Endothelial cell of umbilical vein (primary cell): ENCODE measurements around the gene EXOC6B. TPM values are rescaled to one million over a fixed set of nuclear protein-coding genes. Genes with fewer than 3 reads are reported as not detected.

ENCODE experiments used
- BruUV-seq: library from RNA; stranded (reverse); fragments of 400-500 nt; replicated peaks from 2 replicates; lab custom pipeline; 2021; lab: Mats Ljungman, UMichigan
- CTCF ChIA-PET: fragments of 300-600, 350-600 bp; sonication (Branson Sonifier 250); formaldehyde crosslinking; loops from one replicate; lab custom pipeline; 2021; ENCODE audit warnings: antibody characterized with exemption, inconsistent platforms; lab: Charles Lee
- POLR2A ChIA-PET: fragments of 300-600, 350-600 bp; sonication (Branson Sonifier 250); formaldehyde crosslinking; loops from one replicate; lab custom pipeline; 2021; ENCODE audit warnings: antibody characterized with exemption, inconsistent platforms; lab: Charles Lee
- DNase-seq: peaks from one replicate; pipeline ENCODE4 v3.0.0-alpha.2; 2011; ENCODE audit warnings: low read depth, low spot score
- FAIRE-seq: peaks from 2 replicates; lab custom pipeline; 2011; peaks lifted over from hg19 to GRCh38; lab: Jason Lieb, UNC
- H2AFZ ChIP-seq: 2 replicates; pipeline ENCODE4 v1.6.0; 2012; ENCODE audit warnings: low read depth, low read length, control low read depth, inconsistent platforms
- H3K27ac ChIP-seq: 2 replicates; pipeline ENCODE4 v1.5.1; 2011; ENCODE audit warnings: low read depth, mild to moderate bottlenecking, control low read depth, low read length, moderate library complexity; ENCODE audit not compliant: insufficient read depth
- H3K27me3 ChIP-seq, 2 experiments: 2 replicates each; pipeline versions ENCODE4 v1.6.0 to v1.6.1; 2011; ENCODE audit warnings: low read length in 2 of 2, mixed read lengths in 1 of 2; ENCODE audit not compliant: control insufficient read depth in 2 of 2, insufficient read depth in 2 of 2
- H3K36me3 ChIP-seq, 2 experiments: 2 replicates in 1 of 2; 3 replicates in 1 of 2; pipeline ENCODE4 v1.5.1; 2011; ENCODE audit warnings: low read length in 2 of 2, mild to moderate bottlenecking in 1 of 2, moderate library complexity in 1 of 2; ENCODE audit not compliant: control insufficient read depth in 2 of 2, insufficient read depth in 2 of 2; ENCODE audit errors: extremely low read depth in 1 of 2
- H3K4me1 ChIP-seq: 3 replicates; pipeline ENCODE4 v1.5.1; 2011; ENCODE audit warnings: mild to moderate bottlenecking, low read length; ENCODE audit not compliant: control insufficient read depth, insufficient read depth; ENCODE audit errors: extremely low read depth
- H3K4me2 ChIP-seq: 2 replicates; pipeline ENCODE4 v1.6.1; 2011; ENCODE audit warnings: low read length, control low read depth, mixed read lengths; ENCODE audit not compliant: insufficient read depth
- H3K4me3 ChIP-seq, 3 experiments: fragments of 200-600 bp in 1 of 3; sonication (generic), shearing (Covaris generic) in 1 of 3; replicated peaks in 1 of 3; 2 replicates each; pipeline ENCODE4 v1.5.1; 2011 to 2016; ENCODE audit warnings: control low read depth in 3 of 3, low read length in 3 of 3, mild to moderate bottlenecking in 2 of 3, inconsistent platforms in 1 of 3, low read depth in 1 of 3, moderate library complexity in 1 of 3; ENCODE audit not compliant: insufficient read depth in 1 of 3
- H3K79me2 ChIP-seq: 2 replicates; pipeline ENCODE4 v1.6.0; 2012; ENCODE audit warnings: low read length, inconsistent platforms; ENCODE audit not compliant: control insufficient read depth, insufficient read depth
- H3K9ac ChIP-seq: replicated peaks from 2 replicates; pipeline ENCODE3; 2011; ENCODE audit warnings: low read length, control low read depth; ENCODE audit not compliant: insufficient read depth; ENCODE audit errors: extremely low read depth
- H3K9me1 ChIP-seq: replicated peaks from 3 replicates; pipeline ENCODE4 v1.6.0; 2011; ENCODE audit warnings: mild to moderate bottlenecking, low read length; ENCODE audit not compliant: control insufficient read depth, insufficient read depth; ENCODE audit errors: extremely low read depth
- H3K9me3 ChIP-seq: replicated peaks from 2 replicates; pipeline ENCODE4 v1.5.1; 2012; ENCODE audit warnings: low read length, inconsistent platforms; ENCODE audit not compliant: control insufficient read depth, insufficient read depth
- H4K20me1 ChIP-seq: replicated peaks from 2 replicates; pipeline ENCODE3; 2011; ENCODE audit warnings: mild to moderate bottlenecking, low read length; ENCODE audit not compliant: control insufficient read depth, insufficient read depth; ENCODE audit errors: extremely low read depth
- EZH2 ChIP-seq: IDR thresholded peaks from 2 replicates; pipeline ENCODE4 v1.6.1; 2012; ENCODE audit warnings: borderline replicate concordance, low read depth, mild to moderate bottlenecking, moderate library complexity, low read length, inconsistent platforms; ENCODE audit not compliant: severe bottlenecking
- FOS ChIP-seq: IDR thresholded peaks from 2 replicates; pipeline ENCODE4 v1.6.1; 2011; ENCODE audit warnings: mild to moderate bottlenecking, low read length, moderate library complexity, borderline replicate concordance; ENCODE audit not compliant: insufficient read depth
- GATA2 ChIP-seq: IDR thresholded peaks from 2 replicates; pipeline ENCODE4 v1.7.0; 2011; ENCODE audit warnings: low read depth, mild to moderate bottlenecking, moderate library complexity, mixed read lengths, low read length; ENCODE audit not compliant: insufficient read length, insufficient read depth
- POLR2A ChIP-seq: IDR thresholded peaks from 2 replicates; pipeline ENCODE4 v1.6.1; 2012; ENCODE audit warnings: low read depth, mild to moderate bottlenecking, control low read depth, low read length
- POLR2AphosphoS5 ChIP-seq: IDR thresholded peaks from 2 replicates; pipeline ENCODE4 v1.6.1; 2012; ENCODE audit warnings: low read depth, mild to moderate bottlenecking, control low read depth, low read length, moderate library complexity; ENCODE audit not compliant: insufficient read depth
- dilution Hi-C: fragments of 300-500 bp; cut with MboI; formaldehyde crosslinking; loops from one replicate; pipeline ENCODE4 v1.15.0; 2019; ENCODE audit warnings: low sequenced_read_pairs; ENCODE audit not compliant: extremely low pct_ligation_motif_present
- intact Hi-C: fragments of 100-400 bp; cut with micrococcal nuclease; formaldehyde crosslinking; loops from one replicate; pipeline ENCODE4 v1.10.0; 2022
- polyA plus RNA-seq, 4 experiments: library from polyadenylated mRNA; depleted of rRNA in 3 of 4; stranded (reverse) in 3 of 4; unstranded in 1 of 4; fragments of >200 nt; gene quantifications; 2 replicates each; pipeline versions ENCODE4 v1.2.1 to v1.2.3, GENCODE V29; 2011 to 2012; ENCODE audit warnings: missing spikeins in 1 of 4
- total RNA-seq: library from RNA; stranded (reverse); gene quantifications from 2 replicates; pipeline ENCODE4 v1.2.3, GENCODE V29; 2021

The EXOC6B gene
- total and polyA plus RNA-seq, 2 donors (not counting 3 experiments of a cell fraction or from before 2014, with no cell fraction given): 10.8 to 34.8 TPM

- Histone ChIP-seq H3K27ac (no peak overlapping the region), H3K9me3 (no peaks in the 10 kb centered on the region), H3K4me1 (peaks cover 2% of the 10 kb centered on the region), H2AFZ (no peak overlapping the region), H3K36me3 (no peaks in the 10 kb centered on the region), H3K4me2 (no peak overlapping the region), H3K9me1 (no peaks in the 10 kb centered on the region), H3K9ac (no peak overlapping the region), H3K4me3 (no peak overlapping the region), H3K79me2 (no peaks in the 10 kb centered on the region), H3K27me3 (no peaks in the 10 kb centered on the region), H4K20me1 (no peaks in the 10 kb centered on the region)
- intact Hi-C loops: no loop called here
- dilution Hi-C loops: no loop called here
- POLR2A ChIA-PET: no interaction called here
- BruUV-seq: no TSS peak
- FAIRE-seq: no peak
- CTCF ChIA-PET: no interaction called here
- DNase-seq: no peak
- TF ChIP-seq GATA2: no peak
- TF ChIP-seq FOS: no peak
- TF ChIP-seq POLR2A: no peak
- TF ChIP-seq EZH2: no peak
Measured at GRCh38 chr2:72762276-72762675, 63.6 kb downstream of the EXOC6B start.

- H3K27ac ChIP-seq: no peak overlapping the region
- no peak overlapping the region for H2AFZ ChIP-seq
- FAIRE-seq: no peak
- dilution Hi-C loops: no loop called here
- H3K36me3 ChIP-seq: no peaks in the 10 kb centered on the region
- H3K27me3 ChIP-seq: no peaks in the 10 kb centered on the region
- ChIA-PET POLR2A (no interaction called here), CTCF (interaction anchor here (1.2 kb wide), 1 partner anchor 103 kb away, joined by 3 read pairs; no protein-coding TSS in a partner anchor)
- no peak for DNase-seq
- no peak overlapping the region for H3K9ac ChIP-seq
- H3K4me3 ChIP-seq: no peak overlapping the region
- no peaks in the 10 kb centered on the region for H3K79me2 ChIP-seq
- H3K9me1 ChIP-seq: no peaks in the 10 kb centered on the region
- no peaks in the 10 kb centered on the region for H4K20me1 ChIP-seq
- H3K4me2 ChIP-seq: no peak overlapping the region
- TF ChIP-seq POLR2AphosphoS5: no peak
- BruUV-seq: no TSS peak
- intact Hi-C loops: no loop called here
- no peaks in the 10 kb centered on the region for H3K9me3 ChIP-seq
- peaks cover 22% of the 10 kb centered on the region for H3K4me1 ChIP-seq
Measured at GRCh38 chr2:72759755-72760154, 66.1 kb downstream of the EXOC6B start.
